PC-9 (cell line): ENCODE data around the gene C2CD4A. TPM values are rescaled to one million over a fixed set of nuclear protein-coding genes. Genes with fewer than 3 reads are reported as not detected.

Experiments used
- BruUV-seq: library from RNA; stranded (reverse); fragments of 400-500 nt; replicated peaks from 2 replicates; lab custom pipeline; 2021; lab: Mats Ljungman, UMichigan
- CTCF ChIA-PET: fragments of 300-600 bp; sonication (Branson Sonifier 250); formaldehyde crosslinking; loops from one replicate; lab custom pipeline; 2022; ENCODE audit warnings: antibody characterized with exemption; lab: Charles Lee
- POLR2A ChIA-PET: fragments of 300-600 bp; sonication (Branson Sonifier 250); formaldehyde crosslinking; loops from one replicate; lab custom pipeline; 2022; ENCODE audit warnings: antibody characterized with exemption; ENCODE audit not compliant: unreplicated experiment; lab: Charles Lee
- DNase-seq, 2 experiments: peaks; one replicate each; pipeline versions ENCODE4 v3.0.0 to v3.0.0-alpha.2; 2015 to 2022; ENCODE audit warnings: mixed read lengths in 1 of 2
- H2AFZ ChIP-seq: fragments of 200-600 bp; sonication (generic); 2 replicates; pipeline ENCODE4 v1.8.1; 2017; ENCODE audit warnings: antibody characterized with exemption
- H3F3A ChIP-seq: fragments of 200-600 bp; sonication (generic); 2 replicates; pipeline ENCODE4 v1.8.1; 2017; ENCODE audit warnings: antibody characterized with exemption, mild to moderate bottlenecking, low read depth; ENCODE audit not compliant: insufficient read depth
- H3K27ac ChIP-seq: fragments of 200-600 bp; sonication (generic); 2 replicates; pipeline ENCODE4 v1.6.1; 2016; ENCODE audit warnings: mixed run types
- H3K27me3 ChIP-seq: fragments of 200-600 bp; sonication (generic); 2 replicates; pipeline ENCODE4 v1.6.1; 2016; ENCODE audit warnings: low read depth, mixed run types; ENCODE audit not compliant: insufficient read depth
- H3K36me3 ChIP-seq: fragments of 200-600 bp; sonication (generic); 2 replicates; pipeline ENCODE4 v1.6.1; 2016; ENCODE audit warnings: low read depth, mixed run types
- H3K4me1 ChIP-seq: fragments of 200-600 bp; sonication (generic); replicated peaks from 2 replicates; pipeline ENCODE4 v1.6.1; 2016; ENCODE audit warnings: mixed run types; ENCODE audit not compliant: insufficient read depth
- H3K4me2 ChIP-seq: fragments of 200-600 bp; sonication (generic); 2 replicates; pipeline ENCODE4 v1.6.1; 2017; ENCODE audit warnings: mixed run types
- H3K4me3 ChIP-seq: fragments of 200-600 bp; sonication (generic); 2 replicates; pipeline ENCODE4 v1.6.1; 2016; ENCODE audit warnings: mixed run types
- H3K79me2 ChIP-seq: fragments of 200-600 bp; sonication (generic); 2 replicates; pipeline ENCODE4 v1.6.1; 2017; ENCODE audit warnings: low read depth, mixed run types
- H3K9me2 ChIP-seq: fragments of 200-600 bp; sonication (generic); 2 replicates; pipeline ENCODE4 v1.8.1; 2017; ENCODE audit warnings: mild to moderate bottlenecking; ENCODE audit not compliant: insufficient read depth
- H3K9me3 ChIP-seq: fragments of 200-600 bp; sonication (generic); 2 replicates; pipeline ENCODE4 v1.8.1; 2016; ENCODE audit warnings: low read depth; ENCODE audit not compliant: insufficient read depth
- H4K20me1 ChIP-seq: fragments of 200-600 bp; sonication (generic); 2 replicates; pipeline ENCODE4 v1.8.1; 2017; ENCODE audit not compliant: insufficient read depth
- EZH2 ChIP-seq: fragments of 200-600 bp; sonication (generic); IDR thresholded peaks from 2 replicates; pipeline ENCODE4 v1.8.0; 2017; ENCODE audit warnings: antibody characterized with exemption, low read depth
- intact Hi-C: fragments of 100-400 bp; cut with micrococcal nuclease; formaldehyde crosslinking; loops from one replicate; pipeline ENCODE4 v1.10.0; 2022; ENCODE audit not compliant: unreplicated experiment
- total RNA-seq: library from RNA; stranded (reverse); gene quantifications from 2 replicates; pipeline ENCODE4 v1.2.3, GENCODE V29; 2021
- TF ChIP-seq, protein P1 (sequence below): fragments of 200-600 bp; sonication (generic); conservative IDR thresholded peaks from 2 replicates; pipeline ENCODE4 v1.6.1; 2017; ENCODE audit warnings: mixed run types, antibody characterized with exemption, mild to moderate bottlenecking, moderate library complexity

Gene C2CD4A
- total RNA-seq, 1 experiment from 2014 or later = 0.09 TPM

DNA sequence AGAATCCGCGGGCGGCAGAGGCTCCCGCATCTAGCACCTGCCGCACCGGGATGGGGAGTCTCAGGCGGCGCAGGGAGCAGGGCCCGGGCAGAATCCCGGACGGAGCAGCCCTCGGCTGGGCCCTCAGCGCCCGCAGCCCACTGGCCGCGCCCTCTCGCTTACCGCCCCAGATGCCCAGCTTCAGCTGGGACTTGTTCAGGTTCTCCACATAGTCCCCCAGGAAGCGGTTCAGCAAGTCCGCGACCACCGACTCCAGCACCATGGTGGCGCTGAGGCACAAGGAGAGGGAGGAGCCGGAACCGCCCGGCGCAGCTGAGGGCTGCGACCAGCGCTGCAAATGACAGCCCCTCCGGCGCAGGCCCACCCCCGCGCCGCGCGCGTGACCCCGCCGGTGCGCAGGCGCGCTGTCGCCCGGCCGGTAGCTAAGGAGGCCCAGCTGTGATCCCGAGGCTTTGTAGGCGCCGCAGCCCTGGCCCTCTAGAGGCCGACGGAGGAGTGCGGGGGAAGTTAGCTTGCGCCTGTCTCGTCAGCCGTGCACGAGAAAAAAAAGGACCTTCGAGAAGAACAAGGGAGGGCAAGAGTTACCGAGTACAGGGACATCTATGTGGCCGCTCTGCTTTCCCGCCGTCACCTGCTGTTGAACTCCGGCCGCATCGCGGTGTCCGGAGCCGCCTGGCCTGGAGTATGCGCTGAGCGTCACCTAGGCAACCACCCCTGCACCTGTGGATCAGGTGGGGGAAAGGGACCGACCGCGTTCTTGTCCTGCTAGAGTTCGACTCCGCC lies 6.5 kb upstream of the C2CD4A start, which contains the start of gene VPS13C:
Gene VPS13C, minus strand, starts transcription at position 335 of the 783 bp plus-strand sequence. Its CDS starts 73 bp downstream, at position 262.
- Histone ChIP-seq H3K27me3 (no peaks in the 10 kb centered on the region), H2AFZ (peak within 1 kb of the TSS; percentile 91), H3K36me3 (0 out of 2 replicates have a peak, but pooled peaks cover 2% of the 10 kb centered on the region), H3K9me3 (no peaks in the 10 kb centered on the region), H4K20me1 (no peaks in the 10 kb centered on the region), H3F3A (peaks cover 32% of the 10 kb centered on the region), H3K27ac (peak within 1 kb of the TSS; percentile 58), H3K4me3 (peak within 1 kb of the TSS; percentile 85), H3K4me2 (peak within 1 kb of the TSS; percentile 93), H3K9me2 (no peaks in the 10 kb centered on the region), H3K79me2 (peaks cover 50% of the 10 kb centered on the region), H3K4me1 (peaks cover 59% of the 10 kb centered on the region)
- peak; percentile 80 to 94 for DNase-seq
- ChIA-PET POLR2A (interaction anchor here (0.5 to 0.6 kb wide), 2 partner anchors 58 to 100 kb away, joined by 3 read pairs; no protein-coding TSS in a partner anchor), CTCF (interaction anchor here (0.7 to 1.1 kb wide), 2 partner anchors 14 to 59 kb away, joined by 3 to 5 read pairs; no protein-coding TSS in a partner anchor)
- no TSS peak for BruUV-seq
- TF ChIP-seq, protein P1, sequence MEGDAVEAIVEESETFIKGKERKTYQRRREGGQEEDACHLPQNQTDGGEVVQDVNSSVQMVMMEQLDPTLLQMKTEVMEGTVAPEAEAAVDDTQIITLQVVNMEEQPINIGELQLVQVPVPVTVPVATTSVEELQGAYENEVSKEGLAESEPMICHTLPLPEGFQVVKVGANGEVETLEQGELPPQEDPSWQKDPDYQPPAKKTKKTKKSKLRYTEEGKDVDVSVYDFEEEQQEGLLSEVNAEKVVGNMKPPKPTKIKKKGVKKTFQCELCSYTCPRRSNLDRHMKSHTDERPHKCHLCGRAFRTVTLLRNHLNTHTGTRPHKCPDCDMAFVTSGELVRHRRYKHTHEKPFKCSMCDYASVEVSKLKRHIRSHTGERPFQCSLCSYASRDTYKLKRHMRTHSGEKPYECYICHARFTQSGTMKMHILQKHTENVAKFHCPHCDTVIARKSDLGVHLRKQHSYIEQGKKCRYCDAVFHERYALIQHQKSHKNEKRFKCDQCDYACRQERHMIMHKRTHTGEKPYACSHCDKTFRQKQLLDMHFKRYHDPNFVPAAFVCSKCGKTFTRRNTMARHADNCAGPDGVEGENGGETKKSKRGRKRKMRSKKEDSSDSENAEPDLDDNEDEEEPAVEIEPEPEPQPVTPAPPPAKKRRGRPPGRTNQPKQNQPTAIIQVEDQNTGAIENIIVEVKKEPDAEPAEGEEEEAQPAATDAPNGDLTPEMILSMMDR = peak; percentile 59; the same call in 1 of the 2 replicates
- no peak for TF ChIP-seq EZH2
- intact Hi-C loops = no loop called here

DNA sequence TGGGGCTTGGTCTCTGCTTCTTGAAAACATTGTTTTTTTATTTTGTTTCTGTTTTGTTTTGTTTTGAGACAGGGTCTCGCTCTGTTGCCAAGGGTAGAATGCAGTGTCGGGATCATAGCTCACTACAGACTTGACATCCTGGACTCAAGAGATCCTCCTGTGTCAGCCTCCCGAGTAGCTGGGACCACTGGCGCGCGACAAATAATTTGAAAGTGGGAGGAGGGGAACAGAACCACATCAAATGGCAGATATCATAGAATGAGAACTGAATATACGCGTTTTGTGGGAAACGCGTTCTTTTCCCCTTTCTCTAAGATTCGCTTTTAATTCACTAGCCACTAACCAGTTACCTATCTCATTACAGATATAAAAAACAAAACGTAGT lies 5.9 kb upstream of the C2CD4A start:
- DNase-seq = no peak
- Histone ChIP-seq H3K9me2 (no peaks in the 10 kb centered on the region), H2AFZ (peak overlapping the region; percentile 81), H3F3A (peaks cover 33% of the 10 kb centered on the region), H3K4me1 (peaks cover 61% of the 10 kb centered on the region), H4K20me1 (no peaks in the 10 kb centered on the region), H3K36me3 (0 out of 2 replicates have a peak, but pooled peaks cover 2% of the 10 kb centered on the region), H3K79me2 (peaks cover 46% of the 10 kb centered on the region), H3K4me2 (peak overlapping the region; percentile 93), H3K27ac (peak overlapping the region; percentile 58), H3K4me3 (peak overlapping the region; percentile 85), H3K27me3 (no peaks in the 10 kb centered on the region), H3K9me3 (no peaks in the 10 kb centered on the region)
- intact Hi-C loops = no loop called here
- ChIA-PET POLR2A (interaction anchor here (0.6 kb wide), 2 partner anchors 18 to 99 kb away, joined by 3 to 5 read pairs; no protein-coding TSS in a partner anchor), CTCF (no interaction called here)
- no peak for TF ChIP-seq EZH2
- TF ChIP-seq, protein P1 = no peak
- TSS peak; percentile 52 for BruUV-seq

DNA sequence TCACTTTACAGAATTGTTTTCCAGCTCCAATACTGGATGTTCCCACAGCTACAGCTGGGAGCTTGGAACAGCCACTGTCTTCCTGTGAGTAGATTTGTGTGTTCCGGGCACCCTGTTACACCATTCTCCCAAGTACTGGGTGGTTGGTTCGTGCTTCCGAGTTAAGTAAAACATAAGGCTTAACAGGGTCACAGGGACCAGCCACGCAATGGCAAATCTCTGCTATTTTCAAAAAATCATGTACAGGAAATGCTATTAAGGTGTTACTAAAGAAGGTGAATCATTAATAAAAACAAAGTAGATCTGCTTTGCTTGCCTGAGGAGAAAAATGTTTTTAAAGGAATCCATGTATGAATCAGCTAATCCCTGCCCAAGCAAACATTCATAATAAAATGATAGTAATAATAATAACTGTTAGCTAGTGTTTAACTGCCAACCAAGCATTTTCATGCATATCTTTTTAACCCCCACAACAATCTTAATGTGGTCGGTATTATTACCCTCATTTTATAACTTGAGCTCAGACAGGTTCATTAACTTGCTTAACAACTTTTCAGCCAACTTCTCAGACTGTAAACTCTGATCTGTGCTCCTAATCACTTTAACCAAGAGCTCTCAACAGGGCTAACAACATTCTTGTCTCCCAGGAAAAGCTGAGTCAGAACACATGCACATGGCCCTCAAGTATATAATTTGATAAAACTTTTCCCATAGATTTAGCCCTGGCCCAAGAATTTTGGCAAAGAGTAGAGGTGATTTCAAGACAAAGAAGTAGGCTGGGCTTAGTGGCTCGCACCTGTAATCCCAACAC lies 2.7 kb upstream of the C2CD4A start:
- intact Hi-C loops = no loop called here
- no peaks in the 10 kb centered on the region for H3K9me3 ChIP-seq
- peak; percentile 28 to 95 for DNase-seq
- H3K4me2 ChIP-seq = peak overlapping the region; percentile 79
- no peaks in the 10 kb centered on the region for H4K20me1 ChIP-seq
- no peaks in the 10 kb centered on the region for H3K9me2 ChIP-seq
- TF ChIP-seq, protein P1 = no peak
- no peak for TF ChIP-seq EZH2
- H2AFZ ChIP-seq = peak overlapping the region; percentile 68; the same call in 1 of the 2 replicates
- no peaks in the 10 kb centered on the region for H3K27me3 ChIP-seq
- peaks cover 64% of the 10 kb centered on the region for H3K4me1 ChIP-seq
- POLR2A ChIA-PET = interaction anchor here (0.6 kb wide), 1 partner anchor 24 kb away, joined by 3 read pairs; no protein-coding TSS in a partner anchor
- no peaks in the 10 kb centered on the region for H3K36me3 ChIP-seq
- H3K27ac ChIP-seq = peak overlapping the region; percentile 97
- no TSS peak for BruUV-seq
- CTCF ChIA-PET = no interaction called here
- H3K79me2 ChIP-seq = peaks cover 25% of the 10 kb centered on the region
- H3F3A ChIP-seq = peaks cover 37% of the 10 kb centered on the region
- peak overlapping the region; percentile 44 for H3K4me3 ChIP-seq
